GM21576 (cell line): ENCODE data around the gene ARHGAP8.

Experiments
- ATAC-seq: cut with Tn5 transposase; IDR thresholded peaks from one replicate; pipeline ENCODE4 v1.9.1; 2021; ENCODE audit warnings: mild to moderate bottlenecking, moderate library complexity; ENCODE audit not compliant: unreplicated experiment

The ARHGAP8 gene

DNA sequence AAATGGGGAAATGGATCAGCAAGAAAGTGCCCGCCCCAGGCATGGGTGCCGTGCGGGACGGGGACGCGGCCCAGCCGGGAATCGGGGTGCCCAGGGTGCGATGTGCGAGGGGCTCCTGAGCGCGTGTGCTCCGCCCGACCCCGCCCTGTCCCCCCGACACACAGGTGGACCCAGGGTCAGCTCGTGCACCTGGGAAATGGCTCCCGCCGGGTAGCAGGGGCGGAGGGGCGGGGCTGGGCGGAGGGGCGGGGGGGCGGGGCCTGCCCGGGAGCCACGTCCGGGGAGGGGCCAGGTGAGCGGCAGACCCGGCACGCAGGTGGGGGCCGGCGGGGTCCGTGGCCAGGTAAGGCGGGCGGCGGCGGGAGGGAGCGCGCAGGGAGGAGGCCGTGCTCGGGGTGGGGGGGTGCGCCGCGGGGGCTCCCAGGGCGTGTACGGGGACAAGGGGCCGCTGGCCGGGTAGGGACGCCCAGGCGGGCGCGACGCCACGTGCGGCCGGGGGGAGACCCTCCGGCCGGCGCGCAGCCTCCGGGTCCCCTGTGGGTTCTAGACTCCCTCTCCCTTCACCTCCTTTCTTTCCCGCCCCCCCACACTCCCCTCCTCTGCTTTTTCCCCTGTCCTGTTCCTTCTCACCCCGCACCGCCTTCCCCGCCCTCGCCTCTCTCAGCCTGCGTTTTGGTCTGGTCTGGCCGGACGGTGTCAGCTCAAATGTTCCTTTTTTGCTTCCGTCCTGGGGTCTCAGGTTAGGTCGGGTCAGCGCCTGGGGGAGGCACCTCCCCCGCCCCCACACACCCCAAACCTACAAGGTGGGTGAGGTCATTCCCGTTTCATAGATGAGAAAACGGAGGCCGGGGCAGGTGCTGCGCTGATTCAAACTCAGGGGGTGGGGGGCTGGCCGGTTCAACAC is at the start of gene ARHGAP8:
Gene ARHGAP8 (plus strand): TSS at position 291 of the 904 bp plus-strand sequence. CDS start 33,953 bp downstream, outside the sequence.
- ATAC-seq = no peak

DNA sequence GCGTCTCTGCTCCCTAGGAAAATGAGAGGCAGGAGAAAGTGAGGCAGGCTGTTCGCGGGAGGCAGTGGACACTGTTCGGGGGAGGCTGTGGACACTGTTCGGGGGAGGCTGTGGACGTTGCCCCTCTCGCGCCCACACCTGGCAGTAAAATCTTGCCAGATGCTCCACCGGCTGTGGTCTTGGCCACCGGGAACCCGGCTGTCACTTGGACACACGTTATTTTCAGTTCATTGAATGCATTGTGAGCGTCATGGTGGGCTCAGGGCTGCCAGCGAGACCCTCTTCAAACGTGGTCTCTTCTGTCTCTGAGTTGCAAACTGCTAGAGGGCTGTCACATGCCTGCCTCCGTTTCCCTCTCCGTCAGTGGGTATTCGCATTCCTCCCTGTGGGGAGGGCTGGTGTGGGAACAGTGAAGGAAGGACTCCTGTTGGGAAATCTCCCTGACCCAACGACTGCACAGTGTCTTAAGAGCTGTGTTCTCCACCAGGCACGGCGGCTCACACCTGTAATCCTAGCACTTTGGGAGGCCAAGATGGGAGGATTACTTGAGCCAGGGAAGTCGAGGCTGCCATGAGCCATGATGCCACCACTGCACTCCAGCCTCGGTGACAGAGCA is 49.0 kb upstream of the ARHGAP8 start:
- ATAC-seq = no peak

DNA sequence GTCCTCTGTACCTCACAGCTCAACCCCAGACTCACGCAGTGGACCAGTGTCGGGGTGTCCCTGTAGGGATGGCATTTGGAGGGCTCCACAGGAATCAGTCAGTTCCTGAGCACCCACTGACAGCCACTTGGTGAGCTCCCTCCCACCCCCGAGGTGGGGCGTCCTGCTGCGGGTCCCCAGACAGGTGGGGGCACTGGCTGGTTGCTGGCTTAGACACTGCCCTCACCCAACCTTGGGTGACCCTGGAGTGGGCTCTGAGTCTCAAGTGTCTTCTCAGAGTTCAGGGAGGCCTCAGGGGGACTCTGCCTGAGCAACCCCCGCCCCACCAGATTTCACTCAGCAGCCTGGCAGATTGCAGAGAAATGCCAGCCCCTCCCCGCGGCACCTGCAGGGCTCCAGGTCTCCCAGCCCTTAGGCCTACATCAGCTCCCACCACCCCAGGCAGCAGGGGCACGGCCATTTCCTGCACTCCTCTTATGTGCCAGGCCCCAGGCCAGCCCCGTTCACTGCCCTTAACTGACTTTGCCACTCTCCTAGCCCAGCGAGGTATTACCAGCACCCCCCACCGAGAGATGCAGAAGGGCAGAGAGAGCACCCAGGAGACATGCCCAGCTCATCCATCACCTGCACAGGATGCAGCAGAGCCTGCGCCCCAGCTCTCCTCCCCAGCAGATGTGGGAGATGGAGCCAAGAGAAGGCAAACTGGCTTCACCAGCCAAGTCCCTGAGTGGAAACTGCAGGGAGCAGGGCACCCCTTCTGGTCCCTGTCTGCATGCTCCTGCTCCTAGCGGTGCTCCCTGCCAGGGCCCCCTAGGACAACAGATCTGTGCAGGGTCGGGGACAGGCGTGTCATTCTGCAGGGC is 48.0 kb upstream of the ARHGAP8 start:
- ATAC-seq = no peak

- no peak for ATAC-seq
Observed at GRCh38 chr22:44705022-44705297, 47.4 kb upstream of the ARHGAP8 start.

DNA sequence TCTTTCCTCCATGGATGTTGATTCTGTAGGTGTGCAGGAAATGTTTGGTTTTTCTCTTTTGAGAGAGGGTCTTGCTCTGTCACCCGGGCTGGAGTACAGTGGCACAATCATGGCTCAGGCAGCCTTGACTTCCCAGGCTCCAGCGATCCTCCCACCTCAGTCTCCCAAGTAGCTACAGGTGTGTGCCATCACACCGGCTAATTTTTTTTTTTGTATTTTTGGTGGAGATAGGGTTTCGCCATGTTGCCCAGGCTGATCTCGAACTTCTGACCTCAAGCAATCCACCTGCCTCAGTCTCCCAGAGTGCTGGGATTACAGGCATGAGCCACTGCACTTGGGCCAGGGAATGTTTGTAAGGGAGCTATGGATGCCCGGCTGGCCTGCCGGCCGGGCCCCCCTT is 45.9 kb upstream of the ARHGAP8 start:
- no peak for ATAC-seq

DNA sequence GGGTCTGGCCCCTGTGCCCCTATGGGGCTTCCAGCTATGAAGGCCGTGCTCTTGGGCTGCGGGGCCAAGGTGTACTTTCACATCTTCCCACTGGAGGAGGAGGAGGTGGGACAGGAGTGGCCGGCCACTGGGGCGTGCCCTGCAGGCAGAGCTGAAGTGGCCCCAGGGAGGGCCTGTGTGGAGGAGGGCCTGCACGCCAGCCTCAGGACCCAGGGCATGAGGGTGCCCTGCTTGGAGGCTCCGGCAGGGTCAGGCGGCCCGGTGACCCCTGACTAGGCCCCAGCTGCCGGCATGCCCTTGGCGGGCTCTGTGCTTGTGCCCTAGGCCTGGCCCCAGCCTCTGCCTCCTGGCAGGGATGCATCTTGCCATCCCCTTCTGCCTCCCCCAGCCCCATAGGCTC is 45.2 kb upstream of the ARHGAP8 start:
- ATAC-seq = no peak

- no peak for ATAC-seq
Observed at GRCh38 chr22:44707752-44708151, 44.6 kb upstream of the ARHGAP8 start.

GRCh38 chr22:44709881-44710392 is 42.4 kb upstream of the ARHGAP8 start:
- no peak for ATAC-seq

DNA sequence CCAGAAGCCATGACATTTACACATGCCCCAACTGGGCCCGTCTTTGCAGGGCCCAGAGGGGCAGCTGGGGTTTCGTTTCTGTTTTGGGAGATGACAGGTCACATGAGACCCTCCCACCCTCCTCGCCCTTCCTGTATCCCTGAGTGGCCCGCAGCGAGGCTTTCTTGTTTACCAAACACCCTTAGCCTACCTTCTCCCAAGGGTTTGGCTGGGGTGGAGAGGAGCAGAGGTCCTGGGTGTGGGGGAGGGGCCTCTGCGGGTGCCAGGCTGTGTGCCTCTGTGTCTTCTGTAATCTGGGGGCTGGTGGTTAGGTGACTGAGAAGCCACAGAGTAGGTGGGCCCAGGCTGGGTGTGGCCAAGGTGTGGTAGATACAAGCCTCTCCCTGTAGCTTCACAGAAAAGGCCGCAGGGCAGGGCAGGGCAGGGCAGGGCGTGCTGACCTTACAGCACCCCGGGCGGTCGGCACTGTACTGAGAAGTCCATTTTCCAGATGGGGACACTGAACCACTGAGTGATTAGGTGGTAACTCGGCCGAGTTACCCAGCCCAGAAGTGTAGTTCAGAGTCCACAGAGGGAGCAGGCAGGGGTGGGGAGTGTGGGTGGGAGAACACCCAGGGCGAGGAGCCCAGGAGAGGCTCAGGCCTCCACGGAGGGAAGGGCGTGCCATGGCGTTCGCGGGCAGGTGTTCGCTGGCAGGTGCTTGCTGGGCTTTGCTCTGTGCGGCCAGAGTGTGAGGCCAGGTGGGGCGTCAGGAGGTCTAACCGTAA is 41.7 kb upstream of the ARHGAP8 start:
- no peak for ATAC-seq

GRCh38 chr22:44711241-44711560 is 41.2 kb upstream of the ARHGAP8 start:
- no peak for ATAC-seq

DNA sequence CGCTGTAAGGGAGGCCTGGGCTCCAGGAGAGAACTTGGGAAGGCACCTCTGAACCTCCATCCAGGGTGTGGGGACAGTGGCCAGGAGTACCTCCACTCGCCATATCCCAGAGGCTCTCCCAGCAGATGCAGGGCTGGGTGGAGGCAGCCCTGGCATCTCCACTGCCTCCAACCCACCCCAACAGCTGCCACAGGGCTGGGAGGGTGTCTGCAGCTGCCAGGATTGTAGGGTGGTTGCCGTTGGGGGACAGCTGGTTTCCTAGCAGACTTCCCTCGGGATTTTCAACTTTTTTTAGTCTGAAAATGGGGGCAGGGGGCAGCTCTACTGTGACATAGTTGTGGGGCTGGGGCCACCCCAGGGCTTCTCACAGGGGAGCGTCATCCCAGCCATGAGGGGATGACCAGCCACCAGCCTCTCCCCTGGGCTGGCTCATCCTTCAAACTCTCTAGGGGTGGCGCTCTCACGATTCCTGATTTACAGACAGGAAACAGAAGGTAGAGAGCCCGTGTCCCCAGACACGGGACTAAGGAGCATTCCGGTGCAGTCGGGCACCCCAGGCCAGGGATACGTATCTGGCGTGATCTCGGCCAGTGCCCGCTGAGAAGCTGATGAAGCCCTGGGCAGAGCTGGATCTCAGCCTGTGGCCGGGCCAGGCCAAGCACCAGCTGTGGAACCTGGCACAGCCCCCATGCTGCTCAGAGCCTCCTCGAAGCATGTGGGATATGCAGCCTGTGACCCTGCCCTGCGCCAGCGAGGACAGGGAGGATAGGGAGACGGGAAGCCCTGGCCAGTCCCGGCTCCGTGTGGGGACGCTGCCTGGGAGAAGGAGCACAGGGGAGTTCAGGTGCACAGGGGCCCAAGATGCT is 40.5 kb upstream of the ARHGAP8 start:
- no peak for ATAC-seq

- no peak for ATAC-seq
Observed at GRCh38 chr22:44712962-44713361, 39.4 kb upstream of the ARHGAP8 start.

DNA sequence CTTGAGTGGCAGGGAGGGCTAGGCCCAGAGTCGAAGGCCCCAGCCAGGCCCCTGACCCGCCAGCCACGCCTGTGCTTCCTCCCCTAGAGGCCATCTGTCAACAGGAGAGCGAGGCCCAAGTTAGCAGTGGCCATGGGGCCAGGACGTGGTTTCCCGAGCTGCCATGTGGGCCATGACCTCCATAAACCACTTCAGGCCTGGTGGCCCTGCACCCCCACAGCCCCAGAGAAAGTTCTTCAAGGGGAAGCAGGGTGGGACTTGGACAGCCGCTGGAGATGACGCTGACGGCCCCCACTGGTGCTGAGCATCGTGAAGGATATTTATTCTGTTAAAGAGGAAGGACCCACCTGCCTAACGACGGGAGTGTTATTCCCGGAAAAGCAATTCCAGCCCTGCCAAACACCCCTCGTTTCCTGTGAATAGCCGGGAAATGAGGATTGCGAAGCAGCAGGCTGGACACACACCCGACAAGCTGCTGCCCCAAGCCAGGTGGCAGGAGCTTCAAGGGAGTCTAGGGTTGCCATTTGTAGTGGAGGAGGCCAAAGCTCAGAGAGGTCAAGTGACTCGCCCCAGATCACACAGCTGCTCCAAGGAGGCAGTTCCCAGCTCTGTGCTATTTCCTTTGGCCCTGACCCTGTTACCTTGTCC is 37.5 kb upstream of the ARHGAP8 start:
- no peak for ATAC-seq

DNA sequence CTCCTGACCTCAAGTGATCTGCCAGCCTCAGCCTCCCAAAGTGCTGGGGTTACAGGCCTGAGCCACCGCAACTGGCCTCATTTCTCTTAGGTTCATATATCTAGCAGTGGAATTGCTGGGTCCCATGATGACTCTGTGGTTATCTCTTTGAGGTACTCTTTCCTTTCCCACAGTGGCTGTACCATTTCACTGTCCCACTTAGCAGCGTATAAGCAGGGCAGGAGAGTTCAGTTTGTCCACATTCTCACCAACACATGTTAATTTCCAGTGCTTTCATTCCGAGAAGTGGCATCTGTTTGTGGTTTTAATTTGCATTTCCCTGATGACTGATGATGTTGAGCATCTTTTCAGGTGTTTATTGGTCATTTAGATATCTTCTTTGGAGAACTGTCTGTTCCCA is 34.0 kb upstream of the ARHGAP8 start:
- ATAC-seq = no peak

DNA sequence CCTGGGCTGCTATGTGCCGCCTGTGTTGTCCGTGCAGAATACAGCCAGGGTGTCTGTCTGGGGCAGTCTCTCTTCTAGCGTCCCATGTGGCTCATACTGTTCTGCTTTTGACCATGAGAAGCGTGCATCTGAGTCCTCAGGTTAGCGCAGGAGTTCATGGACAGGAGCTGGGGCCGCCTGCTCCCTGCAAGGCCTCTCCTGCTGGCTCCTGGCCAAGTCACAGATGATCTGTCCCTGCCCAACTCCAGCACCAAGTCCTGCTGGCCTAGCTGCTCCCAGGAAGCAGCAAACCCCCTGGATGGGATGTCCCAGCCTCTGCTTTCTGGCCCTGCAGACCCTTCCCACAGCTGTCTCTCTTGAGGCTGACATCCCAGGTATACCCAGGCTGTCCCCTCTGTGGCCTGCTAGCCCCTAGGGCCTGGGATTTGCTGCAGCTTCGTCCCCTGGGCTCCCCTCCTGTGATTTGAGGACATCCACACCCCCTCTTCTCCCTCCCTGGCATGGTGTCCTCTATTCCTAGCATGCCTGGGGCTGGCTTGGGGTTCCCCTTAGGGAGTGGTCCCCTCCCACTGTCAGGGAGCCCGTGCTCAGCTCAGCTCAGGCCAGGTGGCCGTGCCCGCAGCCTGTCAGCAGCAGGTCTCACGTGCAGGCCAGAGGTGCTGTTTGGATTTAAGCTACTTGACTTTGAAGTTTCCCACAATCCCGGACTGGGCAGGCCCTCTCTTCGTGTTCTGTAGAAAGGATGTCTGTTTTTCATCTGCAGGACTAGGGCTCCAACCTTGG is 32.6 kb upstream of the ARHGAP8 start:
- ATAC-seq = no peak

DNA sequence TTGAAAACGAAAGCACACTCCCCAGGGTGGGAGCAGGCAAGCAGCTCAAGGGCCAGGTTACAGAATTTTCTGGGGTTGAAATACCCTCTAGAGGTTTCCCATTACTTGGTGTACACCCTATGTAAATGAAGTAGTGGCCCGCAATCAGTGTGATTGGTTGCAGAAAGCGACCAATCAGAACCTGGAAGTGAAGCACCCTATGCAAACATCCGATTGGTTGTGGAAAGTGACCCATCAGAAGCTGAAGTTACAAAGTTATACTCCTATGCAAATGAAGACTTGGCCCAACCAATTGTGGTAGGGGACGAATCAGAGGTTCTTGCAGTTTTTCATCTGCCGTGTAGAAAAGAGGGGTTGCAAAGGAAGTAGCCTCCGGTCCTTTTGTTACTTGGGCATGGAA is 31.2 kb upstream of the ARHGAP8 start:
- no peak for ATAC-seq

DNA sequence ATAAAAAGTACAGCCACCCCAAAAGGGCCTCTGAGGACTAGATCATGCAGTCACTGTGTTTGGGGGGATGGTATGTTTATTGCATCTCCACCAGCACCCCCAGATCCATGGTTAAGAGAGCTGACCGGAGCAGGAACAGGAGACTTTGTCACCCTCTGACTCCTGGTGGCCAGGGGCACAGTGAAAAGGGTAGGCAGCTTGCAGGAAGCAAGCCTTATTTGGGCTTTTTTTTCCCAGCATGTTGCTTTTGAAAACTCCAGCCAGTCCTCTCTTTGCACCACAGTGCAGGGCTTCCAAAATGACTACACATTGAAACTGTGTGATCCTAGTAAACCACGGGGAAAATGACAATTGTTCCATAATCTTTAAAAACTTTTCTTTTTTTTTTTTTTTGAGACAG is 29.8 kb upstream of the ARHGAP8 start:
- no peak for ATAC-seq

DNA sequence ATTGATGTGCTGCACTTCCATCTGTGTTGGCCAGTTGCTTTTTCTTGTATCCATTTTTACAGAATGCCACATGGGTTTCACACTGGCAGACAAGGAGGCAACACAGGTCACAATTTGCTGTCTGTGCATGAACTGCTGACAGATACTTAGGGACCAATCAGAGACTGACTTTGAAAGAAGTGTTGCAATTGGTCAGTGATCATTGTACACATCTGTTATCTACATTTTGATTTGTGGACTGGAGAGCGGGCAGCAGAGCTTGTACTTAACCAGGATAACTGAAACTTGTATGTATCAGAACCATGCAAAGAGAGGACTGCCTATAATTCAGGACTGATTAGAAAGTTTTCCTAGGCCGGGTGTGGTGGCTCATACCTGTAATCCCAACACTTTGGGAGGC is 28.6 kb upstream of the ARHGAP8 start:
- ATAC-seq = no peak

GRCh38 chr22:44724416-44724815 is 28.0 kb upstream of the ARHGAP8 start:
- ATAC-seq = no peak
